B cell (primary cell): ENCODE measurements around the gene ERCC1. TPM values are rescaled to one million over a fixed set of nuclear protein-coding genes. Genes with fewer than 3 reads are reported as not detected.

Source experiments
- ATAC-seq: fragments of 200-7000 bp; cut with Tn5 transposase; one replicate; pipeline ENCODE4 v1.10.0; 2021; ENCODE audit warnings: low read depth, mild to moderate bottlenecking, moderate number of reproducible peaks, moderate library complexity
- CTCF ChIA-PET: fragments of 350-600 bp; sonication (Branson Sonifier 250); formaldehyde crosslinking; loops from one replicate; lab custom pipeline; 2021; ENCODE audit warnings: antibody characterized with exemption, inconsistent platforms; lab: Charles Lee
- POLR2A ChIA-PET: fragments of 350-600 bp; sonication (Branson Sonifier 250); formaldehyde crosslinking; loops from one replicate; lab custom pipeline; 2021; ENCODE audit warnings: antibody characterized with exemption; lab: Charles Lee
- DNase-seq: peaks from one replicate; pipeline ENCODE4 v3.0.0; 2013
- H2AFZ ChIP-seq: 2 replicates; pipeline ENCODE4 v1.6.1; 2012; ENCODE audit warnings: mild to moderate bottlenecking, low read depth, low read length; ENCODE audit not compliant: insufficient read depth, poor library complexity, severe bottlenecking
- H3K27ac ChIP-seq, 2 donors: 1 replicate in 1 of 2; 2 replicates in 1 of 2; pipeline ENCODE4 v1.5.1; 2012 to 2013; ENCODE audit warnings: low read length in 2 of 2, mild to moderate bottlenecking in 2 of 2, moderate library complexity in 1 of 2
- H3K27me3 ChIP-seq, 4 experiments: fragments of 200-600 bp in 1 of 4; sonication (generic) in 1 of 4; replicated peaks in 1 of 4; 1 replicate in 2 of 4; 2 replicates in 2 of 4; pipeline versions ENCODE4 v1.6.1 to v1.7.0; 2013 to 2016; ENCODE audit warnings: low read length in 3 of 4, mild to moderate bottlenecking in 2 of 4, mixed read lengths in 1 of 4, moderate library complexity in 1 of 4; ENCODE audit not compliant: insufficient read depth in 4 of 4, control insufficient read depth in 3 of 4; ENCODE audit errors: control extremely low read depth in 1 of 4
- H3K36me3 ChIP-seq, 2 experiments: replicated peaks in 1 of 2; 1 replicate in 1 of 2; 2 replicates in 1 of 2; pipeline versions ENCODE4 v1.6.1 to v1.7.1; 2013; ENCODE audit warnings: low read length in 1 of 2; ENCODE audit not compliant: insufficient read depth in 2 of 2, control insufficient read depth in 1 of 2; ENCODE audit errors: control extremely low read depth in 1 of 2, extremely low read depth in 1 of 2
- H3K4me1 ChIP-seq, 2 donors: fragments of 200-600 bp in 1 of 2; sonication (generic) in 1 of 2; 1 replicate in 1 of 2; 2 replicates in 1 of 2; pipeline versions ENCODE4 v1.5.1 to v1.6.1; 2013 to 2017; ENCODE audit warnings: low read length in 2 of 2; ENCODE audit not compliant: control insufficient read depth in 2 of 2, insufficient read depth in 2 of 2
- H3K4me2 ChIP-seq: replicated peaks from 2 replicates; pipeline ENCODE3; 2012; ENCODE audit warnings: mild to moderate bottlenecking, low read depth, low read length; ENCODE audit not compliant: poor library complexity, severe bottlenecking
- H3K4me3 ChIP-seq, 5 experiments: fragments of 200-600 bp in 1 of 5; sonication (generic) in 1 of 5; 1 replicate in 3 of 5; 2 replicates in 2 of 5; pipeline versions ENCODE4 v1.5.1 to v1.7.0; 2011 to 2016; ENCODE audit warnings: low read length in 4 of 5, mild to moderate bottlenecking in 4 of 5, low read depth in 2 of 5, control low read depth in 1 of 5, moderate library complexity in 1 of 5; ENCODE audit not compliant: insufficient read depth in 1 of 5; ENCODE audit errors: control extremely low read depth in 1 of 5, extremely low read depth in 1 of 5
- H3K79me2 ChIP-seq: fragments of 200-600 bp; sonication (generic); one replicate; pipeline ENCODE4 v1.6.0; 2016; ENCODE audit warnings: low read length; ENCODE audit not compliant: control insufficient read depth, insufficient read depth
- H3K9ac ChIP-seq: fragments of 200-600 bp; sonication (generic); 2 replicates; pipeline ENCODE4 v1.6.1; 2017; ENCODE audit warnings: mild to moderate bottlenecking, low read length, moderate library complexity
- H3K9me3 ChIP-seq, 3 donors: one replicate each; pipeline versions ENCODE4 v1.6.1 to v1.7.1; 2013; ENCODE audit warnings: low read length in 2 of 3; ENCODE audit not compliant: control insufficient read depth in 2 of 3, insufficient read depth in 1 of 3; ENCODE audit errors: control extremely low read depth in 1 of 3
- H4K20me1 ChIP-seq: 2 replicates; pipeline ENCODE4 v1.6.0; 2012; ENCODE audit warnings: mild to moderate bottlenecking, low read length; ENCODE audit not compliant: insufficient read depth, control insufficient read depth, poor library complexity, severe bottlenecking
- H3K27ac Mint-ChIP-seq: one replicate; pipeline ENCODE4 v1.8.0; 2021; ENCODE audit warnings: mixed read lengths
- H3K27me3 Mint-ChIP-seq: one replicate; pipeline ENCODE4 v1.8.0; 2021; ENCODE audit warnings: mixed read lengths
- H3K4me1 Mint-ChIP-seq: one replicate; pipeline ENCODE4 v1.8.0; 2021; ENCODE audit warnings: mixed read lengths
- H3K4me3 Mint-ChIP-seq: one replicate; pipeline ENCODE4 v1.8.0; 2021; ENCODE audit warnings: mixed read lengths
- H3K9me3 Mint-ChIP-seq: one replicate; pipeline ENCODE4 v1.8.0; 2022; ENCODE audit warnings: mixed read lengths; ENCODE audit not compliant: insufficient read depth
- CTCF ChIP-seq: fragments of 200-600 bp; IDR thresholded peaks from one replicate; pipeline ENCODE4 v1.8.0; 2022; ENCODE audit warnings: antibody characterized with exemption, mild to moderate bottlenecking
- EZH2 ChIP-seq: IDR thresholded peaks from 2 replicates; pipeline ENCODE4 v1.6.1; 2012; ENCODE audit warnings: borderline replicate concordance, low read depth, mild to moderate bottlenecking, moderate library complexity, low read length; ENCODE audit not compliant: insufficient read depth, poor library complexity, severe bottlenecking
- WGBS: methylation state at CpG from one replicate; pipeline ENCODE4 v1.1.5; 2013; ENCODE audit warnings: missing lambda C conversion rate; ENCODE audit not compliant: insufficient coverage; 5-methylcytosine and 5-hydroxymethylcytosine counted together
- intact Hi-C: fragments of 100-400 bp; cut with micrococcal nuclease; formaldehyde crosslinking; loops from one replicate; pipeline ENCODE4 v1.10.0; 2022
- polyA plus RNA-seq: library from polyadenylated mRNA; depleted of rRNA; stranded (reverse); fragments of >200 nt; gene quantifications from 2 replicates; pipeline ENCODE4 v1.2.3, GENCODE V29; 2012
- total RNA-seq, 2 donors: library from RNA; stranded (reverse); fragments of 120-200 nt in 1 of 2; gene quantifications; 1 replicate in 1 of 2; 2 replicates in 1 of 2; pipeline versions ENCODE4 v1.2.3 to v1.2.4, GENCODE V29; 2013 to 2022

ERCC1 gene
- total and polyA plus RNA-seq, 2 donors (not counting 1 experiment from before 2014, with no cell fraction given) = 75.7 to 81.9 TPM

DNA sequence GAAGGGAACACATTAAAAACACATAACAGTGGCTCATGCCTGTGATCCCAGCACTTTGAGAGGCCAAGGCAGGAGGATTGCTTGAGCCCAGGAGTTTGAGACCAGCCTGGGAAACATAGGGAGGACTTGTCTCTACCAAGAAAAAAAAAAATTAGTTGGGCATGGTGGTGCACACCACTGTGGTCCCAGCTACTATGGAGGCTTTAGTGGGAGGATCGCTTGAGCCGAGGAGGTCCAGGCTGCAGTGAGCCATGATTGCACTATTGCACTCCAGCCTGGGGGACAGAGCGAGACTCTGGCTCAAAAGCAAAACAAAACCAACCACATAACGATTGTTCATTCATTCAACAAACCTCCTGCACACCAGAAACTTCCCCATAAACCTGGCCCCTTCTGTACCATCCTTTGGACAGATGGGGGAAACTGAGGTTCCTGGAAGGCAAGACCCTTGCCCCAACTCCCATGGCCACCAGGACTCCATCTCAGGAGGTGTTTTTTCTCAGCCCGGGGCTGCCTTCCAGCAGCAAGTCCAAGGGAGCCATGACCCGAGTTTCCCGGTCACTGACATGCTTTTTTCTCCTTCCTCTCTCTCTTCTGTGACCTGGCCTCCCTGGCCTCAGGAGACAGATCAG lies 48.3 kb upstream of the ERCC1 start:
- Histone ChIP-seq H3K36me3 (no peaks in the 10 kb centered on the region), H2AFZ (no peak overlapping the region), H3K79me2 (no peaks in the 10 kb centered on the region), H3K4me2 (peak overlapping the region; percentile 93), H3K9ac (no peak overlapping the region), H4K20me1 (peaks cover 59% of the 10 kb centered on the region), H3K4me1 (peaks cover 33 to 46% of the 10 kb centered on the region in 2 donors), H3K27ac (no peak overlapping the region), H3K4me3 (peak overlapping the region in 2 of 5 experiments; percentile 18 to 21), H3K9me3 (no peaks in the 10 kb centered on the region), H3K27me3 (peaks cover 0 to 28% (median 11%) of the 10 kb centered on the region in 4 experiments)
- peaks cover 23% of the 10 kb centered on the region for H3K27me3 Mint-ChIP-seq
- CTCF ChIA-PET = interaction anchor here (1.1 to 3.4 kb wide), 2 partner anchors 14 to 33 kb away, joined by 4 to 21 read pairs; no protein-coding TSS in a partner anchor
- no peaks in the 10 kb centered on the region for H3K9me3 Mint-ChIP-seq
- H3K27ac Mint-ChIP-seq = peak overlapping the region; percentile 65
- POLR2A ChIA-PET = no interaction called here
- no peak for DNase-seq
- no peak for ATAC-seq
- 53% methylated on average over 4 of the region's 7 CpGs for WGBS
- intact Hi-C loops = no loop called here
- peaks cover 44% of the 10 kb centered on the region for H3K4me1 Mint-ChIP-seq
- TF ChIP-seq CTCF = no peak
- no peak for TF ChIP-seq EZH2
- peak overlapping the region; percentile 62 for H3K4me3 Mint-ChIP-seq
